Activated CD4-positive, alpha-beta T cell treated with anti-CD3 and anti-CD28 coated beads, Interleukin-2, amount 50 U/mL, for 24 hours (primary cell): ENCODE measurements around the gene ITFG1.
"Not testable (repeated sequence)": the region's sequence is repeated elsewhere in the genome, so short reads cannot be mapped to it uniquely, and the experiment has no call there.

ENCODE experiments used
- DNase-seq, 2 donors: peaks; one replicate each; pipeline ENCODE4 v3.0.0-alpha.2; 2020; ENCODE audit warnings: low read depth in 1 of 2, low spot score in 1 of 2

The ITFG1 gene

DNA sequence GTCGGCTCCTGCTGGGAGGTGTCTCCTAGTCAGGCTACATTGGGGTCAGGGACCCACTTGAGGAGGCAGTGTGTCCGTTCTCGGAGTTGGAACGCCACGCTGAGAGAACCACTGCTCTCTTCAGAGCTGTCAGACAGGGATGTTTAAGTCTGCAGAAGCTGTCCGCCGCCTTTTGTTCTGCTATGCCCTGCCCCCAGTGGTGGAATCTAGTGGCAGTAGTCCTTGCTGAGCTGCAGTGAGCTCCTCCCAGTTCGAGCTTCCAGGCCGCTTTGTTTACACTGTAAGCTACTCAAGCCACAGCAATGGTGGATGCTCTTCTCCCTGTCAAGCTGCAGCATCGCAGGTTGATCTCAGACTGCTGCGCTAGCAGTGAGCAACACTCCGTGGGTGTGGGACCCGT lies 36.0 kb downstream of the ITFG1 start:
- DNase-seq: no peak

DNA sequence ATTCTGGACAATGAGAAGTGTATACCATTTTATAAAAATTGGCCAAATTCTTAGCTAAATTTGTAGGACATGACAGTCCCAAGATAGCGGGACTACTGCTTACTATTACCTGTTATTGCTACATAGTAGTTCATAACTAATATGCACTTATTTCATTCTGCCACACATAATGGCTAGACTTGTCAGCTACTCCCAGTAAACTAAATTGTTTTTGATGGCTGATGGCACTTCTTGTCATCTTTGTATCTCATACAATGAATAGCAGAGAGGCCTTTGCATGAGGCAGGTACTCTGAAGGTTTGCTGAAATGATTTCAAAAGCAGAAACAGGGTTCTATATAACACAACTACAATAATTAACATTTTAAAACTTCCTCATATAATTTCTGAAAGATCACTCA lies 44.0 kb downstream of the ITFG1 start:
- no peak for DNase-seq

DNA sequence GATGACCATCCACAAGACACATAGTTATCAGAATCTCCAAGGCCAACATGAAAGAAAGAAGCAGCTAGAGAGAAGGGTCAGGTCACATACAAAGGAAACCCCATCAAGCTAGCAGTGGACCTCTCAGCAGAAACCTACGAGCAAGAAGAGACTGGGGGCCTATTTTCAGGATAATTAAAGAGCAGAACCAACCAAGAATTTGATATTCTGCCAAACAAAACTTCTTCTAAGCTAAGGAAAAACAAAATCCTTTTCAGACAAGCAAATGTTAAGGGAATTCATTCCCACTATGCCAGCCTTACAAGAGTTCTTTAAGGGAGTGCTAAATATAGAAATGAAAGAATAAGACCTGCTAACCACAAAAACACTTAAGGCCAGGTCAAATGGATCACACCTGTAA lies 47.8 kb downstream of the ITFG1 start:
- DNase-seq: no peak

DNA sequence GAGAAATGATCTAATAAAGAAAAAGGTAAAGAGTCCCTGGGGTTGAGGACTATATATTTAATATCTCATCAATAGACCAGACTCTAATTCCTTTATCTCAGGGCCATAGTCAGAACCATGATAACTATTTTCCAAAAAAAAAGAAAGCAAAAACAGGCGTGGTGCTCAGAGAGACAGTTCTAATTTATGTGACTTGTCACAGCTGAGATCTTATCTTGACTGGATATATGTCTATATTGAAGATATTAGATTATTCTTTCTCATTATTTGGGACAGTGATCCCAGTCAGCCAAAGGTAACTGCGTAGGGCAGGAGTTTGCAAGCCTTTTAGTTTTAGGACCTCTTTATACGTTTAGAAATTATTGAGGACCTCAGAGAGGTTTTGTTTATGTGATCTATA lies 52.4 kb downstream of the ITFG1 start:
- no peak for DNase-seq

- no peak for DNase-seq
Measured at GRCh38 chr16:47395733-47396498, 64.9 kb downstream of the ITFG1 start.

GRCh38 chr16:47392081-47392480 lies 68.8 kb downstream of the ITFG1 start:
- DNase-seq: no peak

DNA sequence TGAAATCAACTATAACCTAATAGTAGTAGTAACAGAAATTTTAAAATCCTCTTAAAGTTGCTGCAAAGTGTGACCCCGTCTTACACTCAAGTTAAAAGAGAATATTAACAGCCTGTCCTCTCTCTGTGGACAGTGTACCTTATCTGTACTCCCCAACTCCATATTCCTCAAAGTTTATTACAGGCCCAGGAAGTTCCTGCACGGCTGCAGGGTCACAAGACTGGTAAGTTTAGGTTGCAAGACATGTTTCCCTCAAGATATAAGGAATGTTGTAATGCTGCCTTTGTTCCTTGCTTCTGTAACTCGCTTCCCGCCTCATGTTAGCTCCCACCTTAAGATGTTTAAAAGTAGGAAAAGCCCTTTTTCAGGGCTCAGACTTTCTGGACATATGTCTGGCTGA lies 72.2 kb downstream of the ITFG1 start:
- DNase-seq: no peak

GRCh38 chr16:47387026-47387734 lies 73.7 kb downstream of the ITFG1 start:
- no peak for DNase-seq

- DNase-seq: no peak
Measured at GRCh38 chr16:47386201-47386718, 74.6 kb downstream of the ITFG1 start.

DNA sequence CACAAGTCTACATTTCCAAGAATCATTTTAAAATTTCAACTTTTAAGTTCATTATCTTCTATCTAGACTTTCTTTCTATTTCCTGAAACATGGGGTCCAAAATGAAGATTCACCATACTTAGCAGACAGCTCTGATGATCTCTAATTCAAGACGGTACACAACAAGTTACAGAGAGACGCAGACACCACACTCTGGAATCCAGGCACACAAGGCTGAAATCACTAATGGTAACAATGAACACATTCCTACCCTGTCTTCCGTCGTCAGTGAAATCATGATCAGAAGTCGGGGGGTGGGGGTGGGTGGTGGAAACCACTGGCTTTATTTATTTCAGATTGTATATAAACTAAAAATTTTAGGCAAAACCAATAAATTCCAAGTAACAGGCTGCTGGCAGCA lies 78.5 kb downstream of the ITFG1 start:
- no peak for DNase-seq

- DNase-seq: no peak
Measured at GRCh38 chr16:47377154-47377553, 83.7 kb downstream of the ITFG1 start.

DNA sequence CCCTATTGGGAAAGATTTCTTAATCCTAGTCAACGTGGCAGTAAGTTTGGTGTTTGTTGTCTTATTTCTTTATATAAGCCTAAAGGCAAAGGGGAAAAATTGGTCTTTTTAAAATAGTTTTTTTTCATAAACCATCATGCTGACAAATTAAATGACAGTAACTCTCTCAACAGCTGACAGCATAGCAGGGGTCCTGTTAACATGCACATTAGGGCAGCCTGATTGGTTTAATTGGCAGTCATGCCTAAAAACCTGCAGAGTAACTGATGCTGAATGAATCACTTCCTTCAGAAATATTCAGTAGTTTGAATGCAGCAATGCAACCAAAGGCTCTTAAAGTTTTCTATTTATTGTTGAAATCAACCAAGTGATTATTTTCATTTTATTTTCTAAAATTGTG lies 85.4 kb downstream of the ITFG1 start:
- DNase-seq: no peak

GRCh38 chr16:47374629-47375028 lies 86.2 kb downstream of the ITFG1 start:
- DNase-seq: no peak

- no peak for DNase-seq
Measured at GRCh38 chr16:47371271-47372014, 89.4 kb downstream of the ITFG1 start.

DNA sequence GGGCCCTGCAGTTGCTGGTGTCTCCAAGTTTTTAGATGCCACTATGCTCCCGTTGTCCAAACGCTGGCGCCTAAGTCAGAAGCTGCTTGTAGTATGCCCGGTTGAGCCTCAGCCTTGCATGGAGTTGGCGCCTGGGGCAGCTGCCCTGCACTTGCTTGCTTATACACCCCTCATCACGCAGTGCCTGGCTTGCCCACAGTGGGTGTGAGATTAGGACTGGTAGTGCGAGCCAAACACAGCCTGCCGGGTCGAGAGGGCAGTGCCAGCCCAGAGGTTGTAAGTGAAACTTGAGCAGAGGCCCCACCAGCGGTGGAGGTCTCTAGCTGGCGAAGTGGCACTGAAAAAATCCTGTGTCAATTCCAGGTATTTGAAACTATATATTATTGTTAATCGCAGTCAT lies 90.3 kb downstream of the ITFG1 start:
- no peak for DNase-seq

DNA sequence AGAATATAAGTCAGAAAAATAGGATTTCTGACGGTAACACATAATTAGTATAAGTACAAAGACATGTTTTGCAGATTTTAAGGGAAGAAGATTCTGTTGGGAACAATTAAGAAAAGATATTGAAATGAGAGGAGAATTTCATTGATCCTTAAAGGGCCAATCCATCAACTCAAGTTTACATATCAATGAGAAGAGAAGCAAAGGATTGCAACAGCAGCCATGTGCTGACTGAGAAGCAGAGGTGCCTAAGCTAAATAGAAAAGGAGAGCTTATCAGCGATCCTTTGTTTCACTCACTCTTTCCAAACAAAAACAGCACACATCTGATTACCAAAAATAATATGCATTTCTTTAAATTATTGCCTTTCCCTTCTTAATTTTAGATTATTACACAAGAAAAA lies 94.6 kb downstream of the ITFG1 start:
- DNase-seq: no peak

GRCh38 chr16:47363761-47364160 lies 97.1 kb downstream of the ITFG1 start:
- no peak for DNase-seq

DNA sequence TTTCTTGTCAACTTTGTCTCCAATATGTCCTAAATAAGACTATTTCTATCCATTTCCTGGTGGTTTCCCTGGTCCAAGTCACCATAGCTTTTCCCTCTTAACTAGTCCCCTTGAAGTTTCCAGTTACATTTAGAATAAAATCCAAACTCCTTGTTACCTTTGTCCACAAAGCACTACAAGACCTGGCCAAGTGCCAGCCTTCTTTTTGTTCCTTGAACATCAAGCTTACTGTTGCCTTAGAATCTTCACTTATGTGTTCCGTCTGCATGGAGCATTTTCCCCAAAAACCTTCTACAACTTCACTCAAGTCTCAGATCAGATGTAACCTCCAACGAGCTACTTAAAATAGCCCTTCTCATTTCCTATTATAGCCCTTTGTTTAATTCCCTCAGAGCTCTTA lies 101.4 kb downstream of the ITFG1 start:
- no peak for DNase-seq

DNA sequence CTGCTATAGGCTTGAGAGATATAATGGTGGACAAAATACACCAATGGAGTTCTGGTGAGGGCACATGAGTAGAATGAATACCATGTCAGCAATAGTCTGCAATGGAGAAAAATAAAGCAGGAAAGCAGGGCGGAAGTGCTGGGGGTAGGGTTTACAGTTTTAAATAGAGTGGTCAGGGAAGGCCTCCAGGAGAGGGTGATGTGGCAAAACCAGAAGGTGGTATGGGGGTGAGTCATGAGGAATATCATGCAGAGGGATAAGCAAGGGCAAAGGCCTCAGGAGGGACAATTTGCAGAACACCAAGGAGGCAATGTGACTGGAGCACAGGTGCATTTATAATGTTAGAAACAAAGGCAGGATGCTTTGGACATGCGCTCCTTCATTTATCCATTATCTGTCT lies 102.0 kb downstream of the ITFG1 start:
- DNase-seq: no peak

GRCh38 chr16:47349029-47349428 lies 111.8 kb downstream of the ITFG1 start:
- DNase-seq: not testable (repeated sequence)

DNA sequence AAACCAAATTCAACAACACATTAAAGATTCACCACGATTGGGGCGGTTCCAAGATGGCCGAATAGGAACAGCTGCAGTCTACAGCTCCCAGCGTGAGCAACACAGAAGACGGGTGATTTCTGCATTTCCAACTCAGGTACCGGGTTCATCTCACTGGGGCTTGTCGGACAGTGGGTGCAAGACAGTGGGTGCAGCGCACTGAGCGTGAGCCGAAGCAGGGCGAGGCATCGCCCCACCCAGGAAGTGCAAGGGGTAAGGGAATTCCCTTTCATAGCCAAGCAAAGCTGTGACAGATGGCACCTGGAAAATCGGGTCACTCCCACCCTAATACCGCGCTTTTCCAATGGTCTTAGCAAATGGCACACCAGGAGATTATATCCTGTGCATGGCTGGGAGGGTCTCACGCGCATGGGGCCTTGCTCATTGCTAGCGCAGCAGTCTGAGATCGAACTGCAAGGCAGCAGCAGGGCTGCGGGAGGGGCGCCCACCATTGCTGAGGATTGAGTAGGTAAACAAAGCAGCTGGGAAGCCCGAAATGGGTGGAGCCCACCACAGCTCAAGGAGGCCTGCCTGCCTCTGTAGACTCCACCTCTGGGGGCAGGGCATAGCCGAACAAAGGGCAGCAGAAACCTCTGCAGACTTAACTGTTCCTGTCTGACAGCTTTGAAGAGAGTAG lies 113.7 kb downstream of the ITFG1 start:
- not testable (repeated sequence) for DNase-seq
